HEK293T (cell line): ENCODE measurements around the gene PRRG1.
"Not testable (repeated sequence)": the region's sequence is repeated elsewhere in the genome, so short reads cannot be mapped to it uniquely, and the experiment has no call there.

ENCODE experiments used
- CTCF ChIA-PET: fragments of 350-600 bp; formaldehyde crosslinking; extraction: SDS; loops from one replicate; lab custom pipeline; 2021; ENCODE audit warnings: antibody characterized with exemption, inconsistent platforms; lab: Yijun Ruan, JAX
- POLR2A ChIA-PET: fragments of 350-600 bp; formaldehyde crosslinking; extraction: SDS; loops from one replicate; lab custom pipeline; 2020; ENCODE audit warnings: antibody characterized with exemption, inconsistent platforms; lab: Yijun Ruan, JAX
- DNase-seq: peaks from one replicate; pipeline ENCODE4 v3.0.0; 2012; ENCODE audit warnings: mixed read lengths; ENCODE audit errors: extremely low spot score
- ARNT ChIP-seq: fragments of 450-650 bp; IDR thresholded peaks from 2 replicates; pipeline ENCODE4 v1.6.1; 2017; ENCODE audit warnings: mild to moderate bottlenecking
- BHLHE40 ChIP-seq: fragments of 450-650 bp; IDR thresholded peaks from 2 replicates; pipeline ENCODE4 v1.6.1; 2016; ENCODE audit warnings: mild to moderate bottlenecking, moderate library complexity, borderline replicate concordance
- CTBP1 ChIP-seq: fragments of 450-650 bp; IDR thresholded peaks from 2 replicates; pipeline ENCODE4 v1.6.1; 2016; ENCODE audit warnings: borderline replicate concordance
- ELF4 ChIP-seq: fragments of 450-650 bp; IDR thresholded peaks from 2 replicates; pipeline ENCODE4 v1.6.1; 2017; ENCODE audit warnings: antibody characterized with exemption
- FOXA1 ChIP-seq: fragments of 450-650 bp; IDR thresholded peaks from 2 replicates; pipeline ENCODE4 v1.6.1; 2016; ENCODE audit warnings: mild to moderate bottlenecking
- FOXK2 ChIP-seq: fragments of 450-650 bp; IDR thresholded peaks from 2 replicates; pipeline ENCODE4 v1.6.1; 2016; ENCODE audit warnings: mild to moderate bottlenecking
- FOXM1 ChIP-seq: fragments of 450-650 bp; IDR thresholded peaks from 2 replicates; pipeline ENCODE4 v1.6.1; 2017; ENCODE audit warnings: mild to moderate bottlenecking, borderline replicate concordance
- HDGF ChIP-seq: fragments of 450-650 bp; IDR thresholded peaks from 2 replicates; pipeline ENCODE4 v1.6.1; 2017; ENCODE audit warnings: antibody characterized with exemption, borderline replicate concordance
- L3MBTL2 ChIP-seq: fragments of 450-650 bp; conservative IDR thresholded peaks from 2 replicates; pipeline ENCODE4 v1.6.1; 2016; ENCODE audit warnings: mild to moderate bottlenecking
- LEF1 ChIP-seq: fragments of 450-650 bp; IDR thresholded peaks from 2 replicates; pipeline ENCODE4 v1.6.1; 2017; ENCODE audit warnings: mild to moderate bottlenecking, borderline replicate concordance
- NFRKB ChIP-seq: fragments of 450-650 bp; IDR thresholded peaks from 2 replicates; pipeline ENCODE4 v1.6.1; 2016; ENCODE audit warnings: mild to moderate bottlenecking, moderate library complexity
- SP1 ChIP-seq: fragments of 450-650 bp; IDR thresholded peaks from 2 replicates; pipeline ENCODE4 v1.6.1; 2017
- SUZ12 ChIP-seq: fragments of 450-650 bp; IDR thresholded peaks from 2 replicates; pipeline ENCODE4 v1.6.1; 2016; ENCODE audit warnings: mild to moderate bottlenecking
- TARDBP ChIP-seq: fragments of 450-650 bp; IDR thresholded peaks from 2 replicates; pipeline ENCODE4 v1.6.1; 2016
- ZNF384 ChIP-seq: fragments of 450-650 bp; IDR thresholded peaks from 2 replicates; pipeline ENCODE4 v1.6.1; 2016
- TF ChIP-seq, protein P1 (sequence below): fragments of 450-650 bp; IDR thresholded peaks from 2 replicates; pipeline ENCODE4 v1.6.1; 2016

The PRRG1 gene

DNA sequence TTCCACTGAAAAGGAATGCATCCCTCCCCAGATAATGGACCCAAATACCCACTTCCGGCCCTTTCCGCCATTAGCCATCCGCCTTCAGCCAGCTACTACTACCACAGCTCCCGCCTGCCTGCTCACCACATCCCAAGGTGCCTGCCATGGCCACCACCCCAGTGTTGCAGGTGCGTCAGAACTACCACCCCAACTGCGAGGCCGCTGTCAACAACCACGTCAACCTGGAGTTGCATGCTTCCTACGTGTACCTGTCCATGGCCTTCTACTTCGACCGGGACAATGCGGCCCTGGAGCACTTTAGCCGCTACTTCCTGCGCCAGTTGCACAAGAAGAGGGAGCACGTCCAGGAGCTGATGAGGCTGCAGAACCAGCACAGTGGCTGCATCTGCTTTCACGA, 92.2 kb downstream of the PRRG1 start:
- ChIA-PET POLR2A (no interaction called here), CTCF (no interaction called here)
- TF ChIP-seq FOXM1, result no peak
- TF ChIP-seq, protein P1, sequence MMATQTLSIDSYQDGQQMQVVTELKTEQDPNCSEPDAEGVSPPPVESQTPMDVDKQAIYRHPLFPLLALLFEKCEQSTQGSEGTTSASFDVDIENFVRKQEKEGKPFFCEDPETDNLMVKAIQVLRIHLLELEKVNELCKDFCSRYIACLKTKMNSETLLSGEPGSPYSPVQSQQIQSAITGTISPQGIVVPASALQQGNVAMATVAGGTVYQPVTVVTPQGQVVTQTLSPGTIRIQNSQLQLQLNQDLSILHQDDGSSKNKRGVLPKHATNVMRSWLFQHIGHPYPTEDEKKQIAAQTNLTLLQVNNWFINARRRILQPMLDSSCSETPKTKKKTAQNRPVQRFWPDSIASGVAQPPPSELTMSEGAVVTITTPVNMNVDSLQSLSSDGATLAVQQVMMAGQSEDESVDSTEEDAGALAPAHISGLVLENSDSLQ, result no peak
- TF ChIP-seq SP1, result no peak
- TF ChIP-seq ELF4, result no peak
- no peak for TF ChIP-seq BHLHE40
- TF ChIP-seq NFRKB, result no peak
- no peak for TF ChIP-seq FOXK2
- DNase-seq, result no peak

DNA sequence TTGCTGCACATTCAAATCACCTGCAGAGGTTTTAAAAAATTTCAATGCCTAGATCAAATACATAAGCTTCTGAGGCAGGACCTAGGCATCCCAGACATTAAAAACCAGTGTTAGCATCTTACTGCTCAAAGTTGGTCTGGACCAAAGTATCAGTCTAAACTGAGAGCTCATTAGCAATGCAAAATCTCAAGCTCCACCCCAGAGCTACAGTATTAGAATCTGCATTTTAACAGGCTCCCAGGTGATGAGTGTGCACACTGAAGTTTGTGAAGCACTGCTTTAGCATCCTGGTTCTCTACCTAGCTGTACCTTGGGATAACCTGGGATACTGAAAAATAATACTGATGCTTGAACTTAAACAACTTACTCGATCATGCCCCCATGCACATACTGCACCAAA, 96.0 kb downstream of the PRRG1 start:
- DNase-seq, result no peak
- ChIA-PET CTCF (no interaction called here), POLR2A (interaction anchor here (0.8 kb wide), 1 partner anchor 10 kb away, joined by 3 read pairs; no protein-coding TSS in a partner anchor)
- no peak for TF ChIP-seq ELF4
- no peak for TF ChIP-seq SUZ12
- no peak for TF ChIP-seq TARDBP
- TF ChIP-seq SP1, result no peak
- no peak for TF ChIP-seq CTBP1

DNA sequence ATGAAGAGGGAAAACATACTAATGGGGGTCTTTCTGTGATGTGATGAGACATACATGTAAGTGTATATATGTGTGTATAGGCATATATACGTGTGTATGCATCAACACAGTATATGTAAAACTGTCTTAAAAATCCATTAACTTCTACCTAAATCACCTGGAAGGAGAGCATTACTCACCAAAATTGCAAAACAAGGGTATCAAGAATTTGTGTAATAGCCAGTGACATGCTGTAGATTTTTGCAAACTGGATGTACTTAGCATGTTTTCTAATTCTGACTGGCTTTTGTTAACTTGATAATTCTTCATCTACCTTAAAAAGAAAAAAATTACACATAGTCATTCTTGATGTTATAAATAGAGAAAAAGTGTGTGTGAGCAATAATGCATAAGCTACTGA, 104.7 kb downstream of the PRRG1 start:
- TF ChIP-seq, protein P1, result no peak
- TF ChIP-seq L3MBTL2 (no peak), FOXK2 (no peak), ARNT (no peak), TARDBP (no peak), FOXM1 (no peak), CTBP1 (no peak), LEF1 (no peak), SUZ12 (no peak), SP1 (no peak), HDGF (no peak), BHLHE40 (no peak), NFRKB (no peak), ELF4 (no peak), ZNF384 (no peak), FOXA1 (no peak)
- ChIA-PET POLR2A (no interaction called here), CTCF (no interaction called here)
- DNase-seq, result no peak

DNA sequence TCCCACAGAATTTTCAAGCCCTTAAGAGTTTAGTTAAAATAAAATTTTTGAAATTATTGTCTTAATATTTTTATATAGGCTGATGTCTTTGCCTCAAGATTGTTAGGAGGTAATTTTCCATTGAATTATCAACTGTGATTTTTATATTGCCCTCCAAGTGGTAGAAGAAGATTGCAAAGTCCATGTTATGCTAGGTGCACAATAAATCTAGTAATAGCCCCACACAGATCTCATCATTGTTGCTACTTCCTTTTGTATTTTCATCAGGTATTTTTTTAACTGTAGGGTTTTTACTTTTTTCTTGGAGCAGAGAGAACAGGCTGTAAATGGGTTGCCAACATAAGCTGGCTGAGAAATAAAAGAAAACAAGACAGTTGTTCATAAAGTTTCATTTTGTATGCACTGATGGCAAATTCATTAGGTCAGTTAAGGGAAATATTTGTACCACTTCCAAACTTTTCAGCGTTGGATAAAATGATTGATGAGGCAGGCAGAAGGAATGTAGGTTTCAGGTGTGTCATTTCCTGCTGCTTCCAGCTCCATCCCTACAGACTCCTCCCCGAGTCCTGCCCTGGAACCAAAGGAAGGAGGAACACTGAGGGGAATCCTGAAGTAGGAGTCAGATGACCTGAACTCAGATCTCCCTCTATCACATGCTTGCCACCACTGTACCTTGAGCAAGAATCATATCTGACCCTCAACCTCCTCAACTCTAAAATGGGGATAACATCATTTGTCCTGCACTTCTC, 105.5 kb downstream of the PRRG1 start:
- TF ChIP-seq ELF4, result no peak
- no peak for TF ChIP-seq HDGF
- TF ChIP-seq NFRKB, result no peak
- TF ChIP-seq FOXM1, result no peak
- no peak for TF ChIP-seq LEF1
- TF ChIP-seq L3MBTL2, result no peak
- TF ChIP-seq FOXA1, result no peak
- TF ChIP-seq CTBP1, result no peak
- no peak for TF ChIP-seq BHLHE40
- no peak for TF ChIP-seq TARDBP
- no peak for TF ChIP-seq SUZ12
- TF ChIP-seq FOXK2, result no peak
- CTCF ChIA-PET, result interaction anchor here (0.6 kb wide), 1 partner anchor 100 kb away, joined by 3 read pairs; no protein-coding TSS in a partner anchor
- POLR2A ChIA-PET, result no interaction called here
- no peak for DNase-seq

DNA sequence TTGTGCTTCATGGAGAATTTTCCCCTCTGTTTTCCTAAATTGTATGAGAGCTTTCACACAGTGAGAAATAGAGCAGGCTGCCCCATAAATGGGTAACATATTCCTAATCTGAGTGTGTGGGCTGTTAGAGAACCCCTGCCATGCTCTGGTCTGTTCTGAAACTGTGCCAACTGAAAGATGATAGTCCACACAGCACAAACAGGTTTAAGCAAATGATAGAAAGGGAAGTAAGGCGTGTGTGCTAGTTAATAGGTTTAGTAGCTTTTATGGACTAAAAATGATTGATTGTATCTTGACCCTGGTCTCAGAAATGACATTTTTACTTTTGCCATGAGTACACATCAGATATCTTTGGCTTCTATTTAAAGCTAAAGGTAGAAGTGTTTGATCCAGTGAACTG, 106.2 kb downstream of the PRRG1 start:
- DNase-seq, result no peak
- POLR2A ChIA-PET, result no interaction called here
- TF ChIP-seq L3MBTL2 (no peak), CTBP1 (no peak)
- TF ChIP-seq, protein P1, result no peak
- CTCF ChIA-PET, result interaction anchor here (0.6 kb wide), 1 partner anchor 101 kb away, joined by 3 read pairs; no protein-coding TSS in a partner anchor

DNA sequence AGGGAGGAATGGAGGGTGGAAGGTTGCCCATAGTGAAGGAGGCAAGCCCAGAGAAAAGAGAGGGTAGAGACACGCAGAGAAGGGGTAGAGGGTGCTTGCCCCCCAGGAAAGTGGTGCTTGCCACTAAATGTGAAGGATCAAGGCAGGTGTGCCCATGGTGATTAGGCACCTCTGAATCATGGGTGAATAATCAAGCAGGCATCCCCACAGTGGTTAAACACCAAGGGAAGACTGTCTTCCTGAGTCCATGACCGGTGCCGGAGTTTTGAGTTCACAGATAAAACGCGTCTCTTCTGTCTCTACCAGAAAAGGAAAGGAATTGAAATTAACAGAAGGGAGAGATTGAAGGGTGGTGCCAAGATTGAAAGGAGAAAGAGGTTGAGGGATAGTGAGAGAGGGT, 111.1 kb downstream of the PRRG1 start:
- DNase-seq, CTCF ChIA-PET, POLR2A ChIA-PET: not testable (repeated sequence)

DNA sequence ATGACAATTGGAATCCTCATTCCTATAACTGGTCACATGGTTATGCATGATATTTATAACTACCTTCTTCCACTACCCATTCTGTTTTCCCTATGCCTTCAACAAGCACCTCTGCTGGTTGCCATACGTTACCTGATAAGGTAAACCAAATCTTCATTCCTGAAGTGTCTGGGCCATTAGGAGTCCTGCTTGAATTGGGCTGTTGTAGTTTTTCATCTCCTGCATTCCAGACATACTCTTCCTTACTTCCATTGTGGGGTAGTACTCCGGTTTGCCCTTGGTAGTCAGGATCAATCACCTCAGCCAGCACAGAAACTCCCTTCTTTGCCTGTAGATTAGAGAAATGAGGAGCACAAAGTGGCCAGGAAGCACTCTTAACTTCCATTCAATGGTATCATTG, 113.2 kb downstream of the PRRG1 start:
- no peak for DNase-seq
- CTCF ChIA-PET, result no interaction called here
- POLR2A ChIA-PET, result no interaction called here
- no peak for TF ChIP-seq FOXM1
- TF ChIP-seq HDGF, result no peak
- no peak for TF ChIP-seq ARNT
- no peak for TF ChIP-seq ZNF384
- TF ChIP-seq NFRKB, result no peak
- no peak for TF ChIP-seq L3MBTL2
- TF ChIP-seq LEF1, result no peak
- TF ChIP-seq TARDBP, result no peak
- TF ChIP-seq SUZ12, result no peak
- TF ChIP-seq, protein P1, result no peak
- no peak for TF ChIP-seq BHLHE40
- TF ChIP-seq SP1, result no peak
- no peak for TF ChIP-seq CTBP1
- TF ChIP-seq ELF4, result no peak
